Esophagus muscularis mucosa (tissue), 4 donors: ENCODE results near the gene QRSL1. TPM values are rescaled to one million over a fixed set of nuclear protein-coding genes. Genes with fewer than 3 reads are reported as not detected.

Source experiments
- DNase-seq: peaks from one replicate; pipeline ENCODE4 v3.0.0-alpha.2; 2017; ENCODE audit errors: extremely low spot score
- H3K27ac ChIP-seq, 4 donors: fragments of 200-600 bp; sonication (generic); replicated peaks in 1 of 4; 1 replicate in 3 of 4; 2 replicates in 1 of 4; pipeline ENCODE4 v1.5.1; 2016 to 2019; ENCODE audit warnings: mild to moderate bottlenecking in 1 of 4
- H3K27me3 ChIP-seq, 4 donors: fragments of 200-600 bp; sonication (generic); one replicate each; pipeline versions ENCODE4 v1.5.1 to v1.6.0; 2016 to 2019
- H3K36me3 ChIP-seq, 4 donors: fragments of 200-600 bp; sonication (generic); one replicate each; pipeline ENCODE4 v1.5.1; 2016 to 2019
- H3K4me1 ChIP-seq, 4 donors: fragments of 200-600 bp; sonication (generic); one replicate each; pipeline ENCODE4 v1.5.1; 2016 to 2019
- H3K4me3 ChIP-seq, 4 donors: fragments of 200-600 bp; sonication (generic); 1 replicate in 2 of 4; 2 replicates in 2 of 4; pipeline ENCODE4 v1.5.1; 2016 to 2019; ENCODE audit warnings: mild to moderate bottlenecking in 4 of 4, moderate library complexity in 1 of 4
- H3K9me3 ChIP-seq, 4 donors: fragments of 200-600 bp; sonication (generic); 1 replicate in 3 of 4; 2 replicates in 1 of 4; pipeline ENCODE4 v1.5.1; 2016 to 2019
- CTCF ChIP-seq, 3 experiments: fragments of 200-600 bp in 2 of 3; fragments of 450-650 bp in 1 of 3; sonication (generic) in 2 of 3; IDR thresholded peaks; one replicate each; pipeline ENCODE4 v1.5.1; 2017 to 2019; ENCODE audit warnings: antibody characterized with exemption in 3 of 3, mild to moderate bottlenecking in 2 of 3, moderate library complexity in 1 of 3
- EP300 ChIP-seq: sonication (generic); formaldehyde crosslinking; IDR thresholded peaks from one replicate; pipeline ENCODE4 v1.6.1; 2017; ENCODE audit warnings: antibody characterized with exemption
- POLR2A ChIP-seq: fragments of 450-650 bp; IDR thresholded peaks from one replicate; pipeline ENCODE4 v1.6.1; 2017; ENCODE audit warnings: antibody characterized with exemption, moderate library complexity, mild to moderate bottlenecking, low read depth
- POLR2AphosphoS5 ChIP-seq, 2 donors: sonication (generic); formaldehyde crosslinking; IDR thresholded peaks; one replicate each; pipeline ENCODE4 v1.6.1; 2017; ENCODE audit warnings: antibody characterized with exemption in 2 of 2
- WGBS: methylation state at CpG from one replicate; pipeline ENCODE4 v1.1.5; 2018; 5-methylcytosine and 5-hydroxymethylcytosine counted together
- intact Hi-C: fragments of 100-400 bp; cut with DNase I; formaldehyde crosslinking; loops from one replicate; pipeline ENCODE4 v1.15.1; 2023
- total RNA-seq, 4 donors: library from RNA; depleted of rRNA; stranded (reverse); fragments of >200 nt; gene quantifications; one replicate each; pipeline versions ENCODE4 v1.1.0 to v1.2.1, GENCODE V29; 2016

The QRSL1 gene
- total RNA-seq, 4 donors from 2014 or later = 6.7 to 9.1 (median 8.3) TPM

DNA sequence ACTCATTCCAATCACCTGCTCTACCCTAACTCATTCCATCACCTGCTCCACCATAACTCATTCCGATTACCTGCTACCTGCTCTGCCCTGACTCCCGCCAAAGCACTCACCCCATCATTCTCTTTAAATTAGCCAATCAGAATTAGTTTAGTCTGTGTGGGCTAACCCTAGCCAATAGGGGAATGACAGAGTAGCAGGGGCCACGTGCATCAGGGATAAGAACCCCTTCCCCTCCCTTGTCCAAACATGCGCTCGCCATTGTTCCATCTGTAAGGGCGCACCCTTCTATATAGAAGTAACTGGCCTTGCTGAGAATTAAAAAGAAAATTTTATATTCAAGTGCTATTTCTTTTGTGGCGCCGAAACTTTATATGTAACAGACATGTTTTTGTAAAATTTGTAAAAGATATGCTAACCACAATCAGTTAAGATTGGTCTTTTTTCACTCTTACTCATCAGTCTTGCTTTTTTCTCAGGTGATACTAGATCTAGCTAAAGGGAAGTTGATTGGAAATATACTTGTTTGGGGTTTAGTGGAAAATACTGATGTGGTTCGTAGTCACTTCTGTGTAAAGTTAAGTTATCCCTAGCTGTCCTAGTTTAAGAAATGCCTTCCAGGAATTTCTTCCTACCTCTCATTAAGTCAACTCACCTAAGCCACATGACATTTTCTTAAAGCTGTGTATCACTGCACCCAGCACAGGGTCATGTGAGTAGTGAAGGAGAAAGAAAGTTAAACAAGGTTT is 16.5 kb upstream of the QRSL1 start:
- Histone ChIP-seq H3K4me1 (no peaks in the 10 kb centered on the region), H3K4me3 (no peak overlapping the region), H3K9me3 (no peaks in the 10 kb centered on the region), H3K27me3 (no peaks in the 10 kb centered on the region), H3K36me3 (peaks cover 0 to 27% (median 10%) of the 10 kb centered on the region in 4 donors), H3K27ac (no peak overlapping the region)
- intact Hi-C loops = no loop called here
- 92% methylated on average over 9 of the region's 9 CpGs for WGBS
- DNase-seq = no peak
- TF ChIP-seq EP300 (no peak), CTCF (IDR thresholded peaks at IDR 0.05) (no peak), POLR2AphosphoS5 (IDR thresholded peaks at IDR 0.05) (no peak), POLR2A (no peak)

GRCh38 chr6:106613590-106613989 is 15.8 kb upstream of the QRSL1 start:
- Histone ChIP-seq H3K27me3 (no peaks in the 10 kb centered on the region), H3K36me3 (peaks cover 0 to 31% (median 10%) of the 10 kb centered on the region in 4 donors), H3K27ac (no peak overlapping the region), H3K9me3 (no peaks in the 10 kb centered on the region), H3K4me3 (no peak overlapping the region), H3K4me1 (no peaks in the 10 kb centered on the region)
- no peak for DNase-seq
- no peak for TF ChIP-seq CTCF (IDR thresholded peaks at IDR 0.05)
- 92% methylated on average over 1 of the region's 1 CpG for WGBS
- intact Hi-C loops = no loop called here

GRCh38 chr6:106614166-106614565 is 15.2 kb upstream of the QRSL1 start:
- Histone ChIP-seq H3K4me1 (no peaks in the 10 kb centered on the region), H3K9me3 (no peaks in the 10 kb centered on the region), H3K27ac (no peak overlapping the region), H3K27me3 (no peaks in the 10 kb centered on the region), H3K36me3 (peaks cover 0 to 32% (median 12%) of the 10 kb centered on the region in 4 donors), H3K4me3 (no peak overlapping the region)
- intact Hi-C loops = no loop called here
- no peak for DNase-seq
- TF ChIP-seq CTCF (IDR thresholded peaks at IDR 0.05) (no peak), EP300 (no peak), POLR2A (no peak), POLR2AphosphoS5 (IDR thresholded peaks at IDR 0.05) (no peak)
- 85% methylated on average over 1 of the region's 1 CpG for WGBS

GRCh38 chr6:106614592-106615257 is 14.7 kb upstream of the QRSL1 start:
- peaks cover 0 to 32% (median 12%) of the 10 kb centered on the region in 4 donors for H3K36me3 ChIP-seq

More at GRCh38 chr6:106614592-106615257, 14.7 kb upstream of the QRSL1 start:
- no peak for DNase-seq
- Histone ChIP-seq H3K4me1 (no peaks in the 10 kb centered on the region), H3K4me3 (no peak overlapping the region), H3K9me3 (no peaks in the 10 kb centered on the region), H3K27ac (no peak overlapping the region), H3K27me3 (no peaks in the 10 kb centered on the region)
- WGBS = 77% methylated on average over 3 of the region's 3 CpGs
- TF ChIP-seq CTCF (IDR thresholded peaks at IDR 0.05) (no peak), POLR2A (no peak), POLR2AphosphoS5 (IDR thresholded peaks at IDR 0.05) (no peak), EP300 (no peak)
- intact Hi-C loops = no loop called here
